HepG2 (cell line): Measurements from ENCODE around the gene TOMM22. TPM values are rescaled to one million over a fixed set of nuclear protein-coding genes. Genes with fewer than 3 reads are reported as not detected.

Source experiments
- ATAC-seq: fragments of 200-7000 bp; cut with Tn5 transposase; 3 replicates; pipeline ENCODE4 v1.9.1; 2020; ENCODE audit warnings: mild to moderate bottlenecking, moderate library complexity
- BruUV-seq: library from RNA; stranded (reverse); fragments of 400-500 nt; replicated peaks from 2 replicates; lab custom pipeline; 2021; lab: Mats Ljungman, UMichigan
- CTCF ChIA-PET: fragments of 300-600 bp; formaldehyde crosslinking; extraction: SDS; loops from one replicate; lab custom pipeline; 2021; ENCODE audit warnings: low total read pairs, inconsistent platforms, low intra/inter-chr PET ratio; lab: Yijun Ruan, JAX
- POLR2A ChIA-PET: fragments of 350-600 bp; sonication (Branson Sonifier 250); formaldehyde crosslinking; loops from one replicate; lab custom pipeline; 2020; ENCODE audit warnings: antibody characterized with exemption, inconsistent platforms; lab: Yijun Ruan, JAX
- DNase-seq: peaks from one replicate; pipeline ENCODE4 v3.0.0-alpha.2; 2015; ENCODE audit warnings: low spot score
- FAIRE-seq: peaks from 3 replicates; lab custom pipeline; 2011; peaks lifted over from hg19 to GRCh38; lab: Jason Lieb, UNC
- H2AFZ ChIP-seq: one replicate; pipeline ENCODE4 v1.6.1; 2011; ENCODE audit warnings: low read length, inconsistent platforms
- H3K27ac ChIP-seq: fragments of 300-600 bp; 3 replicates; pipeline ENCODE4 v1.8.0; 2011; ENCODE audit warnings: mixed run types, mild to moderate bottlenecking, mixed read lengths, low read length, inconsistent platforms; ENCODE audit not compliant: insufficient read depth; ENCODE audit errors: extremely low read length
- H3K27me3 ChIP-seq, 2 experiments: fragments of 200-600 bp in 1 of 2; 2 replicates in 1 of 2; 3 replicates in 1 of 2; pipeline versions ENCODE4 v1.6.0 to v1.8.0; 2011; ENCODE audit warnings: low read length in 2 of 2, mild to moderate bottlenecking in 2 of 2, moderate library complexity in 2 of 2, inconsistent platforms in 1 of 2; ENCODE audit not compliant: insufficient read depth in 2 of 2, control insufficient read depth in 1 of 2
- H3K36me3 ChIP-seq, 2 experiments: fragments of 200-600 bp in 1 of 2; replicated peaks in 1 of 2; 2 replicates in 1 of 2; 3 replicates in 1 of 2; pipeline versions ENCODE4 v1.5.1 to v1.8.0; 2011; ENCODE audit warnings: low read length in 2 of 2, inconsistent platforms in 1 of 2; ENCODE audit not compliant: insufficient read depth in 2 of 2, control insufficient read depth in 1 of 2
- H3K4me1 ChIP-seq: 2 replicates; pipeline ENCODE4 v1.5.1; 2012; ENCODE audit warnings: low read length, inconsistent platforms; ENCODE audit not compliant: insufficient read depth
- H3K4me2 ChIP-seq: 2 replicates; pipeline ENCODE4 v1.6.0; 2011; ENCODE audit warnings: low read depth, low read length, inconsistent platforms
- H3K4me3 ChIP-seq, 3 experiments: fragments of 200-600 bp in 1 of 3; sonication (generic), shearing (Covaris generic) in 1 of 3; replicated peaks in 1 of 3; 2 replicates each; pipeline ENCODE4 v1.5.1; 2011 to 2016; ENCODE audit warnings: low read length in 3 of 3, inconsistent platforms in 2 of 3, low read depth in 2 of 3, mild to moderate bottlenecking in 2 of 3, control low read depth in 1 of 3, mixed read lengths in 1 of 3; ENCODE audit not compliant: insufficient read depth in 1 of 3
- H3K79me2 ChIP-seq: one replicate; pipeline ENCODE4 v1.6.1; 2011; ENCODE audit warnings: low read length, inconsistent platforms; ENCODE audit not compliant: insufficient read depth
- H3K9ac ChIP-seq: 2 replicates; pipeline ENCODE4 v1.6.0; 2011; ENCODE audit warnings: mild to moderate bottlenecking, low read depth, low read length, inconsistent platforms; ENCODE audit not compliant: insufficient read depth
- H3K9me3 ChIP-seq: 2 replicates; pipeline ENCODE4 v1.5.1; 2012; ENCODE audit warnings: mild to moderate bottlenecking, low read length
- H4K20me1 ChIP-seq: 2 replicates; pipeline ENCODE4 v1.6.0; 2011; ENCODE audit warnings: inconsistent platforms, mild to moderate bottlenecking, low read length, moderate library complexity; ENCODE audit not compliant: insufficient read depth
- FOXA3 ChIP-seq: IDR thresholded peaks from 2 replicates; pipeline ENCODE4 v1.6.1; 2016; ENCODE audit warnings: missing genetic modification reagents, missing compliant biosample characterization
- HMGXB3 ChIP-seq: sonication (generic); formaldehyde crosslinking; IDR thresholded peaks from 2 replicates; pipeline ENCODE4 v1.4.0; 2020; ENCODE audit warnings: missing genetic modification reagents, borderline replicate concordance
- JUND ChIP-seq: sonication (generic); formaldehyde crosslinking; IDR thresholded peaks from 2 replicates; pipeline ENCODE4 v1.8.0; 2022; ENCODE audit warnings: mild to moderate bottlenecking, missing genetic modification reagents
- PHF21A ChIP-seq: sonication (generic); formaldehyde crosslinking; IDR thresholded peaks from 2 replicates; pipeline ENCODE4 v1.5.0; 2020; ENCODE audit warnings: mild to moderate bottlenecking, missing genetic modification reagents
- SMARCC2 ChIP-seq: fragments of 450-650 bp; IDR thresholded peaks from 2 replicates; pipeline ENCODE4 v1.6.1; 2017; ENCODE audit warnings: antibody characterized with exemption, mild to moderate bottlenecking
- WIZ ChIP-seq: sonication (generic); formaldehyde crosslinking; IDR thresholded peaks from 2 replicates; pipeline ENCODE4 v1.5.1; 2020; ENCODE audit warnings: mild to moderate bottlenecking, missing genetic modification reagents
- ZNF281 ChIP-seq: sonication (generic); formaldehyde crosslinking; IDR thresholded peaks from 2 replicates; pipeline ENCODE4 v1.4.0; 2020; ENCODE audit warnings: missing genetic modification reagents, borderline replicate concordance
- ZNF652 ChIP-seq: IDR thresholded peaks from 2 replicates; pipeline ENCODE4 v1.6.1; 2016; ENCODE audit warnings: low read depth, borderline replicate concordance
- WGBS: methylation state at CpG from one replicate; pipeline ENCODE4 v1.1.6; 2017; ENCODE audit warnings: low lambda C conversion rate; 5-methylcytosine and 5-hydroxymethylcytosine counted together
- in situ Hi-C: cut with HindIII; loops from 2 replicates; pipeline ENCODE4 v1.10.0; 2017; ENCODE audit warnings: low pct_unique_long_range_greater_than_20kb; ENCODE audit not compliant: extremely low pct_ligation_motif_present
- intact Hi-C: fragments of 100-400 bp; cut with micrococcal nuclease; formaldehyde crosslinking; loops from one replicate; pipeline ENCODE4 v1.10.0; 2022; ENCODE audit not compliant: unreplicated experiment
- polyA plus RNA-seq, 8 experiments: library from polyadenylated mRNA; depleted of rRNA in 3 of 8; stranded (reverse) in 7 of 8; unstranded in 1 of 8; fragments of >200 nt; fragmentation: Illumina TruSeq in 4 of 8; extraction: Trizol in 4 of 8; gene quantifications; 2 replicates each; pipeline versions ENCODE4 v1.2.1 to v1.2.3, GENCODE V29; 2011 to 2016; ENCODE audit warnings: low read depth in 4 of 8, missing spikeins in 1 of 8, mixed read lengths in 1 of 8; ENCODE audit not compliant: insufficient read depth in 1 of 8
- total RNA-seq, 5 experiments: library from RNA; depleted of rRNA; stranded (reverse); fragments of >200 nt; fragmentation: Illumina TruSeq; extraction: Trizol; gene quantifications; 2 replicates each; pipeline ENCODE4 v1.2.3, GENCODE V29; 2016; ENCODE audit warnings: low read depth in 1 of 5

The TOMM22 gene
- total and polyA plus RNA-seq, 2 of the 13 experiments (the other 11 are each of a cell fraction or from before 2014, with no cell fraction given), result 46.9 to 118 TPM

GRCh38 chr22:38649841-38650522 lies 31.8 kb upstream of the TOMM22 start:
- FAIRE-seq (no peak), DNase-seq (no peak), ATAC-seq (no peak)
- no peaks in the 10 kb centered on the region; a peak in 1 of 5 replicates for H3K27me3 ChIP-seq
- H2AFZ ChIP-seq, result no peak overlapping the region
- H3K4me1 ChIP-seq, result no peaks in the 10 kb centered on the region
- 76% methylated on average over 5 of the region's 5 CpGs for WGBS
- no peaks in the 10 kb centered on the region for H4K20me1 ChIP-seq
- H3K9ac ChIP-seq, result no peak overlapping the region
- TF ChIP-seq ZNF281 (CRISPR knock-in tag) (no peak), FOXA3 (CRISPR knock-in tag) (no peak), JUND (no peak), PHF21A (CRISPR knock-in tag) (no peak), SMARCC2 (no peak), ZNF652 (CRISPR knock-in tag) (no peak), HMGXB3 (CRISPR knock-in tag) (no peak), WIZ (no peak)
- no peak overlapping the region for H3K4me3 ChIP-seq
- no peak overlapping the region for H3K4me2 ChIP-seq
- no peaks in the 10 kb centered on the region for H3K36me3 ChIP-seq
- POLR2A ChIA-PET, result no interaction called here
- CTCF ChIA-PET, result no interaction called here
- in situ Hi-C loops, result no loop called here
- no TSS peak for BruUV-seq
- intact Hi-C loops, result no loop called here
- no peak overlapping the region for H3K27ac ChIP-seq
- no peaks in the 10 kb centered on the region for H3K9me3 ChIP-seq
- no peaks in the 10 kb centered on the region for H3K79me2 ChIP-seq
